Testis (tissue), 3 donors: ENCODE measurements around the gene CDC42BPB. TPM values are rescaled to one million over a fixed set of nuclear protein-coding genes. Genes with fewer than 3 reads are reported as not detected.

Experiments used
- DNase-seq: peaks from one replicate; pipeline ENCODE4 v3.0.0-alpha.2; 2019
- H3K27ac ChIP-seq, 2 donors: fragments of 200-600 bp; sonication (generic); one replicate each; pipeline ENCODE4 v1.5.1; 2019
- H3K27me3 ChIP-seq: fragments of 200-600 bp; sonication (generic); one replicate; pipeline ENCODE4 v1.5.1; 2019
- H3K36me3 ChIP-seq: fragments of 200-600 bp; sonication (generic); one replicate; pipeline ENCODE4 v1.5.1; 2017; ENCODE audit warnings: low read depth; ENCODE audit errors: missing control alignments
- H3K4me1 ChIP-seq: fragments of 200-600 bp; sonication (generic); one replicate; pipeline ENCODE4 v1.5.1; 2019
- H3K4me3 ChIP-seq, 2 donors: fragments of 200-600 bp; sonication (generic); one replicate each; pipeline ENCODE4 v1.5.1; 2017 to 2019
- H3K9me3 ChIP-seq: fragments of 200-600 bp; sonication (generic); one replicate; pipeline ENCODE4 v1.5.1; 2017
- POLR2A ChIP-seq: fragments of 450-650 bp; IDR thresholded peaks from one replicate; pipeline ENCODE4 v1.6.1; 2017; ENCODE audit warnings: antibody characterized with exemption, mild to moderate bottlenecking, moderate library complexity
- WGBS, 2 donors: methylation state at CpG; one replicate each; pipeline ENCODE4 v1.1.5; 2018; 5-methylcytosine and 5-hydroxymethylcytosine counted together
- intact Hi-C: fragments of 100-400 bp; cut with DNase I; formaldehyde crosslinking; loops from one replicate; pipeline ENCODE4 v1.15.1; 2023; ENCODE audit warnings: low total_unique reads
- polyA plus RNA-seq: library from polyadenylated mRNA; stranded (reverse); fragments of 350-450 nt; fragmentation: Illumina TruSeq; extraction: RNeasy Lipid Tissue Mini Kit (QIAGEN cat#74804); gene quantifications from one replicate; pipeline ENCODE4 v1.2.3, GENCODE V29; 2014; ENCODE audit warnings: low read depth, low replicate concordance; ENCODE audit not compliant: insufficient read depth
- total RNA-seq, 2 donors: library from RNA; depleted of rRNA; stranded (reverse); fragments of >200 nt; gene quantifications; one replicate each; pipeline ENCODE4 v1.2.3, GENCODE V29; 2016
- TF ChIP-seq, protein P1 (sequence below), 3 experiments: fragments of 450-650 bp in 2 of 3; fragments of 200-600 bp in 1 of 3; sonication (generic) in 1 of 3; IDR thresholded peaks; one replicate each; pipeline ENCODE4 v1.5.1; 2016 to 2019; ENCODE audit warnings: antibody characterized with exemption in 3 of 3, mild to moderate bottlenecking in 2 of 3, moderate library complexity in 1 of 3

The CDC42BPB gene
- total and polyA plus RNA-seq, 3 donors from 2014 or later: 90.3 to 216 (median 201) TPM

DNA sequence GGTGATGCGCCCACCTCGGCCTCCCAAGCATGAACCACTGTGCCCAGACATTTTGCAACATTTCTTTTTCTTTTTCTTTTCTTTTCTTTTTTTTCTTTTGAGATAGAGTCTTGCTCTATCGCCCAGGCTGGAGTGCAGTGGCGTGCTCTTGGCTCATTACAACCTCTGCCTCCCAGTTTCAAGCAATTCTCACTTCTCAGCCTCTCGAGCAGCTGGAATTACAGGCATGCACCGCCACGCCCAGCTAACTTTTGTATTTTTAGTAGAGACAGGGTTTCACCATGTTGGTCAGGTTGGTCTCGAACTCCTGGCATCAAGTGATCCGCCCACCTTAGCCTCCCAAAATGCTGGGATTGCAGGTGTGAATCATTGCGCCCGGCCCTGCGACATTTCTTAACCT, 7.6 kb upstream of the CDC42BPB start:
- no peak overlapping the region for H3K27ac ChIP-seq
- DNase-seq: no peak
- no peak for TF ChIP-seq POLR2A
- intact Hi-C loops: no loop called here
- no peaks in the 10 kb centered on the region for H3K36me3 ChIP-seq
- H3K4me1 ChIP-seq: peaks cover 5% of the 10 kb centered on the region
- no peaks in the 10 kb centered on the region for H3K27me3 ChIP-seq
- no peaks in the 10 kb centered on the region for H3K9me3 ChIP-seq
- WGBS, 2 donors: 90 to 93% methylated on average over 12 of the region's 12 CpGs
- no peak overlapping the region for H3K4me3 ChIP-seq

DNA sequence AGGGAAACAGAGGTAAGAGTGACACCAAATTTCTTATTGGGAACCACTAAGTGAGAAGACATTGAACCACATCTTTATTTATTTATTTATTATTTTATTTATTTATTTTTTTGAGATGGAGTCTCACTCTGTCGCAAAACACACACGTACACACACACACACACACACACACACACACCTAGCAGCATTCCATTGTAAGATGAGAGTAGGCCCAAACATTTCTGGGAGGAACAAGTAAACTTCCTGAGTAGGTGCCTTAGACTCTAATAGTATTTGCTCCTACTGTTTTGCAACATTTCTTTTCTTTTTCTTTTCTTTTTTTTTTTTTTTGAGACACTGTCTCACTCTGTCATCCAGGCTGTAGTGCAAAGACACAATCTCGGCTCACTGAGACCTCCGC, 7.1 kb upstream of the CDC42BPB start:
- DNase-seq: no peak
- H3K27ac ChIP-seq: no peak overlapping the region
- TF ChIP-seq, protein P1, sequence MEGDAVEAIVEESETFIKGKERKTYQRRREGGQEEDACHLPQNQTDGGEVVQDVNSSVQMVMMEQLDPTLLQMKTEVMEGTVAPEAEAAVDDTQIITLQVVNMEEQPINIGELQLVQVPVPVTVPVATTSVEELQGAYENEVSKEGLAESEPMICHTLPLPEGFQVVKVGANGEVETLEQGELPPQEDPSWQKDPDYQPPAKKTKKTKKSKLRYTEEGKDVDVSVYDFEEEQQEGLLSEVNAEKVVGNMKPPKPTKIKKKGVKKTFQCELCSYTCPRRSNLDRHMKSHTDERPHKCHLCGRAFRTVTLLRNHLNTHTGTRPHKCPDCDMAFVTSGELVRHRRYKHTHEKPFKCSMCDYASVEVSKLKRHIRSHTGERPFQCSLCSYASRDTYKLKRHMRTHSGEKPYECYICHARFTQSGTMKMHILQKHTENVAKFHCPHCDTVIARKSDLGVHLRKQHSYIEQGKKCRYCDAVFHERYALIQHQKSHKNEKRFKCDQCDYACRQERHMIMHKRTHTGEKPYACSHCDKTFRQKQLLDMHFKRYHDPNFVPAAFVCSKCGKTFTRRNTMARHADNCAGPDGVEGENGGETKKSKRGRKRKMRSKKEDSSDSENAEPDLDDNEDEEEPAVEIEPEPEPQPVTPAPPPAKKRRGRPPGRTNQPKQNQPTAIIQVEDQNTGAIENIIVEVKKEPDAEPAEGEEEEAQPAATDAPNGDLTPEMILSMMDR (IDR thresholded peaks at IDR 0.05): no peak
- TF ChIP-seq POLR2A: no peak
- H3K9me3 ChIP-seq: no peaks in the 10 kb centered on the region
- H3K27me3 ChIP-seq: no peaks in the 10 kb centered on the region
- intact Hi-C loops: no loop called here
- peaks cover 6% of the 10 kb centered on the region for H3K4me1 ChIP-seq
- H3K36me3 ChIP-seq: no peaks in the 10 kb centered on the region
- WGBS, 2 donors: 89 to 94% methylated on average over 4 of the region's 4 CpGs
- H3K4me3 ChIP-seq: no peak overlapping the region

DNA sequence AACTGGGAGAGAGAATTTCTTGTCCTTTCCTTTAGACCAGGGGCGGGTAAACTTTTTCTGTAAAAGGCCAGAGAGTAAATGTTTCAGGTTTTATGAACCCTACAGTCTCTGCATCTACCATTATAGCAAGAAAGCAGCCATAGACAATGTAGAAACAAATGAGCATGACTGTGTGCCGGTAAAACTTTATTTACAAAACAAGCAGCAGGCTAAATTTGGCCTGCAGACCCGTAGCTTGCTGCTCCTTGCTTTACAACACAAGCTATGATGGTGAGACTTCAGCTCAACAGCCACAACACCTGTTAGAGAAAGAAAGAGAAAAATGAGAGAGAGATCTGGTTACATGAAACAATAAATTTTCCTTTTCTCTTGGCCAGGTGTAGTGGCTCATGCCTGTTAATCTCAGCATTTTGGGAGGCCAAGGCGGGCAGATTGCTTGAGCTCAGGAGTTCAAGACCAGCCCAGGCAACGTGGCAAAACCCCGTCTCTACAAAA, 4.2 kb upstream of the CDC42BPB start:
- TF ChIP-seq, protein P1 (IDR thresholded peaks at IDR 0.05): no peak
- no peak for TF ChIP-seq POLR2A
- Histone ChIP-seq H3K27ac (no peak overlapping the region), H3K9me3 (no peaks in the 10 kb centered on the region), H3K36me3 (no peaks in the 10 kb centered on the region), H3K27me3 (no peaks in the 10 kb centered on the region), H3K4me1 (peaks cover 13% of the 10 kb centered on the region), H3K4me3 (no peak overlapping the region)
- DNase-seq: no peak
- intact Hi-C loops: no loop called here
- WGBS, 2 donors: 88 to 92% methylated on average over 6 of the region's 6 CpGs

DNA sequence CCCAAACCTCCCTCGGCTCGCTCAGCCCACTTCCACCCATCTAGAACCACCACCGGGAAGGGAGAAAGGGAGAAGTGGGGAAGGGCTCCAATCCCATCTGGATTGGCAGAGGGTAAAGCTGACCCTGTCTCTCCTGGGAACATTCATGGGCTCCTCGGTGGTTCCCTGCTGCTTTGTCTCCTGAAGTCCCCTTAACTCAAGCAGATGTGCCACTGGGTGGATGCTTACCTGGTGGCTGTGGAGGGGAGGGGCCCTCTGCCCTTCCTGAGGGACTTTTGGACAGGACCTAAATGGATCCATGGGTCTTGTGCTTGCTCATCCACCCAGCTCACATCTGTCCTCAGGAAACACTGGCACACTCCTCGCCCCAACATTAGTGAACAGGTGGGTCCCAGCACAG, 2.2 kb upstream of the CDC42BPB start:
- intact Hi-C loops: no loop called here
- DNase-seq: no peak
- Histone ChIP-seq H3K36me3 (no peaks in the 10 kb centered on the region), H3K4me1 (peaks cover 20% of the 10 kb centered on the region), H3K9me3 (no peaks in the 10 kb centered on the region), H3K27ac (no peak overlapping the region), H3K4me3 (no peak overlapping the region), H3K27me3 (no peaks in the 10 kb centered on the region)
- TF ChIP-seq POLR2A: no peak
- TF ChIP-seq, protein P1 (IDR thresholded peaks at IDR 0.05): no peak
- 45 to 77% methylated on average over 3 to 5 of the region's 5 CpGs for WGBS, 2 donors

DNA sequence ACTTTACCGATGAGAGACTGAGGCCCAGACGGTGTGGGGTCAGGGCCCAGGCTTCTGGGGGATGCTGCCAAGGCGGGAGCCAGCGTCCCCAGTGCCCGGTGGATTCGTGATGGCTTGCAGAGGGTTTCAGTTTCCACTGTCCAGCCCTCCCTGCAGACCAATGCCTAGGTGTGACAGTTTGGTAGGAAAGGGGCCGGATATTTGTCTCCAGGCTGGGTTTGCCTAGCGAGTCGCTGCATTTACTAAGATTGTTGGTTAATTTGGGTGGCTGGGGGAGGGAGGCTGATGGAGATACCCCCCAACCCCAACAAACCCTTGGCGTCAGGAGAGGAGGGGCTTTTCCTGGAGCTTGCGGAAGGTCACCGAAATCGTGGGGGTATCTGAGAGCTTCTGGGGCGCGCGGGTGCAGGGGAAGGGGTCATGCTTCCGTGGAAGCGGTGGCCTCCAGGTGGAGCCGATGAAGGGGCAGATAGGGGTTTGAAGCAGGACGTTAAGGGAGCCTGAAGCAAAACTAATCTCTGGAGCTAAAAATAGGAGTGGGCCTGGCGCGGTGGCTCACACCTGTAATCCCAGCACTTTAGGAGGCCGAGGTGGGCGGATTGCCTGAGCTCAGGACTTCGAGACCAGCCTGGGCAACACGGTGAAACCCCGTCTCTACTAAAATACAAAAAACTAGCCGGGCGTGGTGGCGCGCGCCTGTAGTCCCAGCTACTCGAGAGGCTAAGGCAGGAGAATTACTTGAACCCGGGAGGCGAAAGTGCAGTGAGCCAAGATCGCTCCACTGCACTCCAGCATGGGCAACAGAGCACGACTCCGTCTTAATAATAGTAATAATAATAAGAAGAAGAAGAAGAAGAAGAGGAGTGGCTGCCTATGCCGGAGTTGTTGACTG, 1.1 kb upstream of the CDC42BPB start:
- H3K4me3 ChIP-seq: peak overlapping the region; percentile 85 to 92
- intact Hi-C loops: no loop called here
- no peaks in the 10 kb centered on the region for H3K36me3 ChIP-seq
- peak overlapping the region; percentile 82 to 89 for H3K27ac ChIP-seq
- H3K27me3 ChIP-seq: no peaks in the 10 kb centered on the region
- peak; percentile 26 for DNase-seq
- WGBS, 2 donors: 24 to 37% methylated on average over 33 to 36 of the region's 39 CpGs
- H3K4me1 ChIP-seq: peaks cover 28% of the 10 kb centered on the region
- H3K9me3 ChIP-seq: no peaks in the 10 kb centered on the region
- no peak for TF ChIP-seq POLR2A
- TF ChIP-seq, protein P1 (IDR thresholded peaks at IDR 0.05): no peak
